ENCODE measurements around the gene SORD. TPM values are rescaled to one million over a fixed set of nuclear protein-coding genes. Genes with fewer than 3 reads are reported as not detected.

SORD gene
- total RNA-seq, 1 experiment from 2014 or later: 116 TPM

DNA sequence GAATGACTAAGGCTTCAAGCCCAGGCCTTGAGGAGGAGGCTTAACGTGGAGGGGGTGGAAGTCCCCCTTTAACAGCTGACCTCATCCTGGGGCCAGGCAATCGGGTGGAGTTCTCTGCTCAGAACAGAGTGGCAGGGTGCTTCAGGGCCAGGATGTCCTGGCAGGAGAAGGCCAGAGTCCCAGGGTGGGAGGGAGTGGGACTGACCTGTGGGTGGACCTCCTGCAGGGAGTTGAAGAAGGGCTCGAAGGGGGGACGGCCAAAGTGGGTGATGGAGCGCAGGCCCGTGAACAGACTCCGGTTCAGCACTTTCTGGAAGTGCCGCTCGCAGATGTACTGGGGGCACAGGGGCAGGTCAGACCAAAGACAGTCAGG lies 71.3 kb downstream of the SORD start:
- Histone ChIP-seq H2AFZ (ENCODE audit: low read depth, low read length, poor library complexity, severe bottlenecking) (no peak overlapping the region), H3K9ac (ENCODE audit: low read length) (no peak overlapping the region), H4K20me1 (ENCODE audit: insufficient read depth) (no peaks in the 10 kb centered on the region), H3K79me2 (ENCODE audit: insufficient read depth, low read length) (no peaks in the 10 kb centered on the region), H3K27ac (ENCODE audit: low read depth, low read length) (no peak overlapping the region), H3K4me1 (ENCODE audit: control insufficient read depth in 1 of 2, insufficient read depth in 2 of 2, low read length in 2 of 2) (no peaks in the 10 kb centered on the region), H3K9me3 (ENCODE audit: control insufficient read depth in 1 of 2, insufficient read depth in 1 of 2, low read depth in 1 of 2, low read length in 2 of 2) (no peaks in the 10 kb centered on the region), H3K36me3 (ENCODE audit: control insufficient read depth in 1 of 2, insufficient read depth in 2 of 2, low read length in 2 of 2) (no peaks in the 10 kb centered on the region), H3K4me2 (ENCODE audit: low read length) (no peak overlapping the region), H3K9me2 (ENCODE audit: insufficient read depth) (no peaks in the 10 kb centered on the region), H3K4me3 (replicated peaks in 1 of 2; ENCODE audit: low read depth in 1 of 2, low read length in 2 of 2) (no peak overlapping the region), H3K27me3 (ENCODE audit: insufficient read depth, low read length) (peaks cover 12% of the 10 kb centered on the region; the same call in 1 of the 2 replicates)
- no TSS peak for BruUV-seq (replicated peaks)
- RAD21 ChIA-PET (ENCODE audit: low non-redundant PET in 1 of 2, low total read pairs in 2 of 2, uncharacterized antibody in 2 of 2, unreplicated experiment in 2 of 2): no interaction called here
- no peak for DNase-seq (ENCODE audit: low read depth, low spot score)
- POLR2A ChIA-PET: no interaction called here
- CTCF ChIA-PET: no interaction called here
- TF ChIP-seq YY1 (IDR thresholded peaks at IDR 0.05; ENCODE audit: extremely low read depth, insufficient replicate concordance, low read depth, low read length): no peak
- TF ChIP-seq, protein P1, sequence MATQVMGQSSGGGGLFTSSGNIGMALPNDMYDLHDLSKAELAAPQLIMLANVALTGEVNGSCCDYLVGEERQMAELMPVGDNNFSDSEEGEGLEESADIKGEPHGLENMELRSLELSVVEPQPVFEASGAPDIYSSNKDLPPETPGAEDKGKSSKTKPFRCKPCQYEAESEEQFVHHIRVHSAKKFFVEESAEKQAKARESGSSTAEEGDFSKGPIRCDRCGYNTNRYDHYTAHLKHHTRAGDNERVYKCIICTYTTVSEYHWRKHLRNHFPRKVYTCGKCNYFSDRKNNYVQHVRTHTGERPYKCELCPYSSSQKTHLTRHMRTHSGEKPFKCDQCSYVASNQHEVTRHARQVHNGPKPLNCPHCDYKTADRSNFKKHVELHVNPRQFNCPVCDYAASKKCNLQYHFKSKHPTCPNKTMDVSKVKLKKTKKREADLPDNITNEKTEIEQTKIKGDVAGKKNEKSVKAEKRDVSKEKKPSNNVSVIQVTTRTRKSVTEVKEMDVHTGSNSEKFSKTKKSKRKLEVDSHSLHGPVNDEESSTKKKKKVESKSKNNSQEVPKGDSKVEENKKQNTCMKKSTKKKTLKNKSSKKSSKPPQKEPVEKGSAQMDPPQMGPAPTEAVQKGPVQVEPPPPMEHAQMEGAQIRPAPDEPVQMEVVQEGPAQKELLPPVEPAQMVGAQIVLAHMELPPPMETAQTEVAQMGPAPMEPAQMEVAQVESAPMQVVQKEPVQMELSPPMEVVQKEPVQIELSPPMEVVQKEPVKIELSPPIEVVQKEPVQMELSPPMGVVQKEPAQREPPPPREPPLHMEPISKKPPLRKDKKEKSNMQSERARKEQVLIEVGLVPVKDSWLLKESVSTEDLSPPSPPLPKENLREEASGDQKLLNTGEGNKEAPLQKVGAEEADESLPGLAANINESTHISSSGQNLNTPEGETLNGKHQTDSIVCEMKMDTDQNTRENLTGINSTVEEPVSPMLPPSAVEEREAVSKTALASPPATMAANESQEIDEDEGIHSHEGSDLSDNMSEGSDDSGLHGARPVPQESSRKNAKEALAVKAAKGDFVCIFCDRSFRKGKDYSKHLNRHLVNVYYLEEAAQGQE (IDR thresholded peaks at IDR 0.05; ENCODE audit: low read depth): no peak
- no peak for TF ChIP-seq ZBTB33 (IDR thresholded peaks at IDR 0.05; ENCODE audit: extremely low read depth, insufficient replicate concordance, low read length)
- no peak for TF ChIP-seq EGR1 (IDR thresholded peaks at IDR 0.05; ENCODE audit: low read depth)
- TF ChIP-seq EZH2 (IDR thresholded peaks at IDR 0.05): no peak
- no peak for TF ChIP-seq JUND (IDR thresholded peaks at IDR 0.05)
- no peak for TF ChIP-seq ATF3 (IDR thresholded peaks at IDR 0.05)
- no peak for TF ChIP-seq FOSL1 (IDR thresholded peaks at IDR 0.05; ENCODE audit: low read depth)
- no peak for TF ChIP-seq MAX (IDR thresholded peaks at IDR 0.05)
- TF ChIP-seq ZFX (IDR thresholded peaks at IDR 0.05): no peak
- no peak for TF ChIP-seq CTCF (IDR thresholded peaks at IDR 0.05 in 2 of 3, conservative IDR thresholded peaks at IDR 0.05 in 1 of 3; ENCODE audit: borderline replicate concordance in 1 of 3, insufficient read depth in 1 of 3, low read depth in 2 of 3, low read length in 2 of 3)
- no peak for TF ChIP-seq SP1 (IDR thresholded peaks at IDR 0.05; ENCODE audit: low read depth)
- TF ChIP-seq POLR2A (IDR thresholded peaks at IDR 0.05; ENCODE audit: borderline replicate concordance, extremely low read depth, insufficient read depth, insufficient read length): no peak
- TF ChIP-seq SIN3A (IDR thresholded peaks at IDR 0.05; ENCODE audit: low read depth): no peak
- TF ChIP-seq RAD21 (IDR thresholded peaks at IDR 0.05; ENCODE audit: low read depth): no peak
- no peak for TF ChIP-seq POLR2AphosphoS5 (IDR thresholded peaks at IDR 0.05; ENCODE audit: low read depth, low read length)
- ATAC-seq: no peak
- intact Hi-C loops (cut with micrococcal nuclease): no loop called here

Measured in HCT116 (cell line).